CD4-positive, alpha-beta T cell (primary cell): ENCODE results near the gene MRPL1. TPM values are rescaled to one million over a fixed set of nuclear protein-coding genes. Genes with fewer than 3 reads are reported as not detected.

Source experiments
- ATAC-seq: fragments of 200-7000 bp; cut with Tn5 transposase; one replicate; pipeline ENCODE4 v1.10.0; 2022; ENCODE audit warnings: mild to moderate bottlenecking; ENCODE audit not compliant: poor library complexity
- CTCF ChIA-PET: fragments of 350-600 bp; sonication (Branson Sonifier 250); formaldehyde crosslinking; loops from one replicate; lab custom pipeline; 2021; ENCODE audit warnings: antibody characterized with exemption, inconsistent platforms; lab: Charles Lee
- POLR2A ChIA-PET: fragments of 350-600 bp; sonication (Branson Sonifier 250); formaldehyde crosslinking; loops from one replicate; lab custom pipeline; 2021; ENCODE audit warnings: antibody characterized with exemption, inconsistent platforms; lab: Charles Lee
- DNase-seq, 14 experiments: peaks; one replicate each; pipeline ENCODE4 v3.0.0-alpha.2; 2013 to 2020; ENCODE audit warnings: mixed read lengths in 2 of 14
- H3K27ac ChIP-seq, 2 donors: one replicate each; pipeline versions ENCODE4 v1.5.1 to v1.7.0; 2013; ENCODE audit warnings: low read length in 2 of 2, low read depth in 1 of 2, mild to moderate bottlenecking in 1 of 2
- H3K27me3 ChIP-seq, 2 experiments: 1 replicate in 1 of 2; 2 replicates in 1 of 2; pipeline versions ENCODE4 v1.6.1 to v1.7.0; 2013; ENCODE audit warnings: low read length in 2 of 2, control low read depth in 1 of 2, mild to moderate bottlenecking in 1 of 2, moderate library complexity in 1 of 2; ENCODE audit not compliant: insufficient read depth in 2 of 2, control insufficient read depth in 1 of 2
- H3K36me3 ChIP-seq: one replicate; pipeline ENCODE4 v1.6.1; 2013; ENCODE audit warnings: low read length, control low read depth; ENCODE audit not compliant: insufficient read depth
- H3K4me1 ChIP-seq: one replicate; pipeline ENCODE4 v1.6.1; 2013; ENCODE audit warnings: low read length, control low read depth; ENCODE audit not compliant: insufficient read depth
- H3K4me3 ChIP-seq: one replicate; pipeline ENCODE4 v1.5.1; 2013; ENCODE audit warnings: mild to moderate bottlenecking, low read length, moderate library complexity
- H3K9me3 ChIP-seq, 2 experiments: 1 replicate in 1 of 2; 2 replicates in 1 of 2; pipeline versions ENCODE4 v1.6.1 to v1.7.0; 2013; ENCODE audit warnings: low read length in 2 of 2, mild to moderate bottlenecking in 2 of 2, control low read depth in 1 of 2, moderate library complexity in 1 of 2; ENCODE audit not compliant: control insufficient read depth in 1 of 2, insufficient read depth in 1 of 2
- H3K27ac Mint-ChIP-seq: one replicate; pipeline ENCODE4 v1.8.0; 2020; ENCODE audit warnings: mixed read lengths
- H3K27me3 Mint-ChIP-seq: one replicate; pipeline ENCODE4 v1.8.0; 2021; ENCODE audit warnings: mixed read lengths
- H3K36me3 Mint-ChIP-seq: one replicate; pipeline ENCODE4 v1.8.0; 2021; ENCODE audit warnings: low read depth, mixed read lengths
- H3K4me1 Mint-ChIP-seq: one replicate; pipeline ENCODE4 v1.8.0; 2021; ENCODE audit warnings: low read depth, mixed read lengths
- H3K4me3 Mint-ChIP-seq: one replicate; pipeline ENCODE4 v1.8.0; 2020; ENCODE audit warnings: mild to moderate bottlenecking, mixed read lengths
- H3K9me3 Mint-ChIP-seq: one replicate; pipeline ENCODE4 v1.8.0; 2020; ENCODE audit warnings: mixed read lengths
- CTCF ChIP-seq: fragments of 200-600 bp; IDR thresholded peaks from one replicate; pipeline ENCODE4 v1.8.0; 2022; ENCODE audit warnings: antibody characterized with exemption, mild to moderate bottlenecking
- intact Hi-C, 2 experiments: fragments of 100-400 bp; cut with DNase I in 1 of 2; cut with micrococcal nuclease in 1 of 2; formaldehyde crosslinking; loops; one replicate each; pipeline versions ENCODE4 v1.15.1 to v1.9.0; 2023 to 2025; cut with DNase I, micrococcal nuclease
- total RNA-seq, 174 experiments: library from RNA in 2 of 174; stranded (reverse) in 2 of 174; gene quantifications; one replicate each; pipeline ENCODE4 v1.2.3 and lab custom pipeline; 2021 to 2026

MRPL1 gene
- total RNA-seq, 2 experiments from 2014 or later, result 14.8 to 17.5 TPM

GRCh38 chr4:77821775-77822174, 40.9 kb upstream of the MRPL1 start:
- no peaks in the 10 kb centered on the region for H3K27me3 ChIP-seq
- intact Hi-C loops, result loop anchor here in 1 of 2 experiments (5.0 kb wide), 1 partner anchor 84 kb away; no protein-coding TSS in a partner anchor
- ChIA-PET CTCF (interaction anchor here (2.2 to 2.9 kb wide), 3 partner anchors 35 to 40 kb away, joined by 8 to 28 read pairs (median 11); partner anchors contain the start of gene MRPL1), POLR2A (interaction anchor here (1.7 to 16.4 kb wide), 5 partner anchors 22 to 746 kb away, joined by 5 to 1450 read pairs (median 35); partner anchors contain the start of genes CCNI and MRPL1)
- TF ChIP-seq CTCF, result no peak
- ATAC-seq (peak; percentile 22), DNase-seq (peak in 13 of 14 experiments; percentile 26 to 90 (median 47))
- Mint-ChIP-seq H3K9me3 (no peaks in the 10 kb centered on the region), H3K36me3 (peaks cover 34% of the 10 kb centered on the region), H3K4me1 (peaks cover 71% of the 10 kb centered on the region), H3K27me3 (peaks cover 4% of the 10 kb centered on the region), H3K4me3 (peak overlapping the region; percentile 97), H3K27ac (peak overlapping the region; percentile 96)
- H3K27ac ChIP-seq, result peak overlapping the region; percentile 86 to 98
- H3K4me3 ChIP-seq, result peak overlapping the region; percentile 60
- H3K4me1 ChIP-seq, result peaks cover 41% of the 10 kb centered on the region
- H3K36me3 ChIP-seq, result no peaks in the 10 kb centered on the region
- H3K9me3 ChIP-seq, result no peaks in the 10 kb centered on the region

DNA sequence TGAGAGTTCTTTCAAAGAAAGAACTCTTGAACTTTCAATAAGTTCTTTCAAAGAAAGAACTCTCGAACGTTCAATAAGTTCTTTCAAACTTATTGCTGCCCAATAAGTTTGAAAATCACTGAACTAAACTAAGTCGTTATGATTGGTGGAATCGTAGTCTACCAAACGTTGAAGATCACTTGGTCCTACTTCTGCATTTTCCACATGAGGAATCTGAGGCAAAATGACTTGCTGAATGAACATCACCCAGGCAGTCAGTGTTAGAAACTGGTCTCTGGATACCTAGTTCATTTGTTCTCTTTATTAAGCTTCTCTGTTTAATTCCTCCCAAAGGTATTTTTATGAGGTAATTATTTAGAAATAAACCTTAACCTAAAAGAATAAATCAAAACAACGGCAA, 36.4 kb upstream of the MRPL1 start:
- Mint-ChIP-seq H3K4me3 (no peak overlapping the region), H3K27me3 (no peaks in the 10 kb centered on the region), H3K36me3 (no peaks in the 10 kb centered on the region), H3K27ac (peak overlapping the region; percentile 75), H3K4me1 (peaks cover 66% of the 10 kb centered on the region), H3K9me3 (no peaks in the 10 kb centered on the region)
- ATAC-seq, result no peak
- H3K9me3 ChIP-seq, result no peaks in the 10 kb centered on the region
- DNase-seq, result no peak
- no peak overlapping the region for H3K4me3 ChIP-seq
- POLR2A ChIA-PET, result interaction anchor here (1.5 to 16.4 kb wide), 3 partner anchors 9 to 30 kb away, joined by 6 to 1450 read pairs (median 21); partner anchors contain the start of genes CNOT6L and MRPL1
- peak overlapping the region in 1 of 2 donors; percentile 66 for H3K27ac ChIP-seq
- no peaks in the 10 kb centered on the region for H3K27me3 ChIP-seq
- no peak for TF ChIP-seq CTCF
- CTCF ChIA-PET, result interaction anchor here (1.0 to 1.3 kb wide), 2 partner anchors 8 to 27 kb away, joined by 3 read pairs; no protein-coding TSS in a partner anchor
- no peaks in the 10 kb centered on the region for H3K36me3 ChIP-seq
- peaks cover 46% of the 10 kb centered on the region for H3K4me1 ChIP-seq
- intact Hi-C loops, result loop anchor here in 1 of 2 experiments (2.0 kb wide), 2 partner anchors 15 to 23 kb away; no protein-coding TSS in a partner anchor

DNA sequence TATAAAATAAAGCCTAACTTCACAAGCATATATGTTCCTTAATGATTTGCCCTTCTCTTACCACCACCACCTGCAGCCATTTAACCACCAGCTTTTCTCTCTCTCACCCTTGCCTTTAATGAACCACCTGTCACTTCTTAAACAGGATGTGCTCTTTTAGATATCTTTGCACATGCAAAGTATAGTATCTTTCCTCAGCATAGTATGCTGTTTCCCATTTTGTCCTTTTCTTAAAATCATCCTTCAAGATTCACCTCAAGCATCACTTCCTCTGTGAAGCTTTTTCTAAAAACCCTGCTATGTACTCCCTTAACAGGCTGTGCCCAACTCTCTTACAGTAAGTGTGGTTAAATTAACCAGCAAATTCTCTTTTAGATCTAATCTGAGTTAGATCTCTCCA, 35.3 kb upstream of the MRPL1 start:
- Histone ChIP-seq H3K27ac (peak overlapping the region; percentile 16 to 66), H3K4me1 (peaks cover 37% of the 10 kb centered on the region), H3K4me3 (no peak overlapping the region), H3K27me3 (no peaks in the 10 kb centered on the region), H3K36me3 (no peaks in the 10 kb centered on the region), H3K9me3 (no peaks in the 10 kb centered on the region)
- no peaks in the 10 kb centered on the region for H3K9me3 Mint-ChIP-seq
- POLR2A ChIA-PET, result interaction anchor here (0.8 to 16.4 kb wide), 5 partner anchors 8 to 29 kb away, joined by 3 to 1450 read pairs (median 6); partner anchors contain the start of genes CNOT6L and MRPL1
- H3K4me1 Mint-ChIP-seq, result peaks cover 56% of the 10 kb centered on the region
- DNase-seq (peak in 4 of 14 experiments; percentile 18 to 75 (median 39)), ATAC-seq (peak; percentile 91)
- H3K27me3 Mint-ChIP-seq, result no peaks in the 10 kb centered on the region
- H3K36me3 Mint-ChIP-seq, result no peaks in the 10 kb centered on the region
- CTCF ChIA-PET, result interaction anchor here (0.9 to 1.3 kb wide), 2 partner anchors 9 to 35 kb away, joined by 3 read pairs; no protein-coding TSS in a partner anchor
- TF ChIP-seq CTCF, result no peak
- H3K4me3 Mint-ChIP-seq, result peak overlapping the region; percentile 32
- intact Hi-C loops, result loop anchor here in 1 of 2 experiments (2.0 kb wide), 2 partner anchors 13 to 21 kb away; no protein-coding TSS in a partner anchor
- H3K27ac Mint-ChIP-seq, result peak overlapping the region; percentile 75
